22Rv1 (cell line): ENCODE results near the gene GABBR1.

ENCODE experiments used
- H3K27ac ChIP-seq: fragments of 450-650 bp; 2 replicates; pipeline ENCODE4 v1.5.1; 2017
- ZFX ChIP-seq: fragments of 450-650 bp; IDR thresholded peaks from 2 replicates; pipeline ENCODE4 v1.6.1; 2017; ENCODE audit warnings: antibody characterized with exemption, borderline replicate concordance
- TF ChIP-seq, protein P1 (sequence below): fragments of 450-650 bp; IDR thresholded peaks from 2 replicates; pipeline ENCODE4 v1.5.1; 2017; ENCODE audit warnings: mild to moderate bottlenecking

GABBR1 gene

DNA sequence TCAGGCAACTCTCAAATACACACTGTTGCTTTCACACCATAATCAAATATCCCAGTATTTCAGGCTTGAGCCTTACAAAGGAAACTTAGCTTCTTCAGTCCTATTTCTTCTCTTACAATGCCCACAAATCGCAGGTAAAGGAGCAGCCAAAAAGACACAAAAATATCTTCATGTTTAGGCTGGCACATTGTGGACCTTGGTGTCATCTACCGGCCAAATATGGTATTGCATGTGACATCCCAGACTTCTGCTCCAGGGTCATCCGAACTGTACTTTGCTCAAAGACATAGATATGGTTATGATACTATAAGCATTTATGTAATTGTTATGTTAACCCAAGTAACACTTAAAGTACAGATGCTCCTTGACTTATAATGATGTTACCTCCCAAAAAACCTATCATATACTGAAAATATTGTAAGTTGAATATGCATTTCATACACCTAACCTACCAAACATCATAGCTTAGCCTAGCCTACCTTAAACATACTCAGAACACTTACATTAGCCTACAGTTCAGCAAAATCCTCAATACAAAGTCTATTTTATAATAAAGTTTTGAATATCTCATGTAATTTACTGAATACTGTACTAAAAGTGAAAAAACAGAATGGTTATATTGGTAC lies 43.4 kb downstream of the GABBR1 start:
- TF ChIP-seq, protein P1, sequence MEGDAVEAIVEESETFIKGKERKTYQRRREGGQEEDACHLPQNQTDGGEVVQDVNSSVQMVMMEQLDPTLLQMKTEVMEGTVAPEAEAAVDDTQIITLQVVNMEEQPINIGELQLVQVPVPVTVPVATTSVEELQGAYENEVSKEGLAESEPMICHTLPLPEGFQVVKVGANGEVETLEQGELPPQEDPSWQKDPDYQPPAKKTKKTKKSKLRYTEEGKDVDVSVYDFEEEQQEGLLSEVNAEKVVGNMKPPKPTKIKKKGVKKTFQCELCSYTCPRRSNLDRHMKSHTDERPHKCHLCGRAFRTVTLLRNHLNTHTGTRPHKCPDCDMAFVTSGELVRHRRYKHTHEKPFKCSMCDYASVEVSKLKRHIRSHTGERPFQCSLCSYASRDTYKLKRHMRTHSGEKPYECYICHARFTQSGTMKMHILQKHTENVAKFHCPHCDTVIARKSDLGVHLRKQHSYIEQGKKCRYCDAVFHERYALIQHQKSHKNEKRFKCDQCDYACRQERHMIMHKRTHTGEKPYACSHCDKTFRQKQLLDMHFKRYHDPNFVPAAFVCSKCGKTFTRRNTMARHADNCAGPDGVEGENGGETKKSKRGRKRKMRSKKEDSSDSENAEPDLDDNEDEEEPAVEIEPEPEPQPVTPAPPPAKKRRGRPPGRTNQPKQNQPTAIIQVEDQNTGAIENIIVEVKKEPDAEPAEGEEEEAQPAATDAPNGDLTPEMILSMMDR = peak; percentile 91
- TF ChIP-seq ZFX = no peak
- H3K27ac ChIP-seq = no peak overlapping the region

DNA sequence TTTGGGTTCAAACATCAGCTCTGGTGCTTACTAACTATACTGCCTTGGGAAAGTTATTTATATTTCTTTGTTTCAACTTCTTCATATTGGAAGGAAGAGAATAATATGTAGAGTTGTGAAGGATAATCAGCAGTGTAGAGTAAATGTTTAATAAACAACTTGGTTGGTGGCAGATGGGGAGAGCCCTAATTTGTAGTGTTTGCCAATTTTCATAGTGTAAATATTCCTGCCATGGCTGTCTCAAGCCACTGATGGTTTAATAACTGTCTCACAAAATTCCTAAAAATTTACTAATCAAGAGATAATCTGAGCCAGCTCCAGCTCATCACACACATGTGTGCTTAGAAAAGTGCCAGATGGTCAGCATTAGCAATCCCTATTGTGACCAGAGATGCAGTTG lies 48.2 kb downstream of the GABBR1 start, which contains the start of gene OR2H2:
Gene OR2H2, plus strand, starts transcription at position 301 of the 400 bp plus-strand sequence. CDS start 2,824 bp downstream, outside the sequence.
- TF ChIP-seq, protein P1 = no peak
- no peak for TF ChIP-seq ZFX
- no peak within 1 kb of the TSS for H3K27ac ChIP-seq

DNA sequence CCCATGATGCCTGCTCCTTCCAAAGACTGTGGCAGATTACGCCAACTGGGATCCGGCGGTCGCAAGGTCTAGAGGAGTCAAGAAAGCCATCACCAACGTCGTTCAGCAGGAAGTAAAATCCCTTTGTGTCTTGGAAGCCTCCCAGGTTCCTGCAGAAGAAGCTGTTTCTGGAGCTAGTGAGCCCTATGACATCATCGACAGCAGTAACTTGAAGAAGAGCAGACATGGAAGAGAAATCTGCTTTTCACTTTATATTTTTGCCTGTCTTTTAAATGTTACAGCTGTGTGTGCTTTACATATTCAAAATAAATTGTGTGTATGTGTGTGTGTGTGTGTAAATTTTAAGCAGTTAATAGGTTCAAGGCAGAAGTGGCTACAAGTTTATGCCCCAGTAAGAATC lies 55.4 kb downstream of the GABBR1 start:
- TF ChIP-seq ZFX = no peak
- TF ChIP-seq, protein P1 = no peak
- no peak overlapping the region for H3K27ac ChIP-seq

DNA sequence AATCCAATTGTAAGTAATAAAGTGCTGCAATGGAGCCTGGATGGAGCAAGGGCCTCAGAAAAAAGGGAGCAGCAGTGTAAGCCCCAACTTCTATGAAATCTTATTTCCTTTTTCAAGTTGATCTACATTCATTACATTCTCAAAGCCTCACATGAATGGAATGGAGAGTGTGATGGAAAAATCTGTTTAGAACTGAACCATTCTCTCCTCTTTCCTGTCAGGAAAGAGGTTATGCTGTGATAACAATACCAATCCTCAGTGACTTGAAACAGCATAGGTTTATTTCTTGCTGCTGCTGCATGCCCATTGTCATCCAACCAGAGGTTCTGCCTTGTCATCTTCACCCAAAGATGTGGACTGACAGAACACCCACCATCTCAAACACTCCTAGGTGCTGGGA lies 56.9 kb downstream of the GABBR1 start:
- no peak for TF ChIP-seq ZFX

DNA sequence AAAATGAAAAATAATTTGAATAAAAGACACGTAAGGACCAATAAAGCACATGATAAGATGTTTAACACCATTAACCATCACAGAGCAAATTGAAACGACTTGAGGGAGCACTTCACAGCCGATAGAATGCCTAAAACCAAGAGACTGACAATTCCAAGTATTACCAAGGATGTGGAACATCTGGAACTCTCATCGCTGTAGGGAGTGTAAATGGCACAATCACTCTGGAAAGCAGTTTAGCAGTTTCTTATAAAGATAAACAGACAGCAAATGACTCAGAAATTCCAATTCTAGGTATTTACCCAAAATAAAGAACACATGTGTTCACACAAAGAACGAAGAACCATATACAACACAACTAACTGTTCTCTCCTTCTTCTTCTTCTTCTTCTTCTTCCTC lies 65.0 kb downstream of the GABBR1 start:
- no peak for TF ChIP-seq ZFX
- TF ChIP-seq, protein P1 = no peak
- H3K27ac ChIP-seq = no peak overlapping the region

More for the DNA sequence above, 56.9 kb downstream of the GABBR1 start:
- no peak overlapping the region for H3K27ac ChIP-seq

DNA sequence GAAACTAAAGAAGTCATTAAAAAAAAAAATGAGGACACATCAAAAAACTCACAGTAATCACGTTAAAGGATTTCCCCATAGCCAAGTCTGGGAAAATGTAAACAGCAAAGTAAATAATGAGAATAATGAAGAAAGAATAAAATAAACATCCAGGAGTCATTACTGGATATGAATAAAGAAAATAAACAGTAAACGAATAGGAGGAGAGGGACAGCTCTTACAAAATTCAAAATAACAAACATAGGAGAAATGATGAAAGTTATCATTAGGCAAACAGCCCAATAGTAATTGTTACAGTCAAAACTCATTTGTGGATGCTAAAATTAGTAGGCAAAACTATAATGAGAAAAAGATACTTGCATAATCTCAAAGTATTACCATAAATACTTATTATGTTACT lies 65.4 kb downstream of the GABBR1 start:
- TF ChIP-seq, protein P1 = no peak
- no peak for TF ChIP-seq ZFX
- no peak overlapping the region for H3K27ac ChIP-seq

DNA sequence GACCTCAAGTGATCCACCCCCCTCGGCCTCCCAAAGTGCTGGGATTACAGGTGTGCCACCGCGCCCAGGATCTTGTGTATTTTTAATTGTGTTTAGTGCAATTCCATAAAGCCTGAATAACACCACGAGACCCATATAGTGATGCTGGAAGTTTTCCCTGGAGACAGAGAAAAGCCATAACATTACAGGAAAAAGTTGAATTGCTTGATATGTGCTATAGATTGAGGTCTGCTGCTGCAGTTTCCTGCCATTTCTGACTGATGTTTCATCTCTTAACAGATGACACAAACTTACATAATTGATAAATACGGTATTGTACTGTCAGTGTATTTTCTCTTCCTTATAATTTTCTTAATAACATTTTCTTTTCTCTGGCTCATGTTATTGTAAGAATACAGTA lies 66.1 kb downstream of the GABBR1 start:
- TF ChIP-seq, protein P1 = no peak
- TF ChIP-seq ZFX = no peak

DNA sequence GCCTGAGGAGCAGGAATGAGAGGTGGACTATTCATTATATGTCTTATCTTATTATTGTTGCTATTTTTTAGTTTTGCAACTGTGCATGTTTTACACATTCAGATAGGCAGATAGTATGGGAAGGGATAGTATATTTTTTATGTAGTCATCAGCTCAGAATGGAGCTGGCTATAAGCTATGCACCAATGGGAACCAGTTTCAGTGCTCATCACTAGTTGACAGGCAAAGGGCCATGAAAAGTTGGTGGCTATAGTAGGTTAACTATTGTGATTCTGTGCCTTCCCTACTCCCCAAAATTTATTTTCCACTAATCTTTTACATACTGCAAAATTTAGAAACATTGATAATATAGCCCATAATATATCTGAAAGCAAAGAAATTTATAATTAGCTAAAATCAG lies 68.1 kb downstream of the GABBR1 start:
- TF ChIP-seq ZFX = no peak
- TF ChIP-seq, protein P1 = no peak
- H3K27ac ChIP-seq = no peak overlapping the region

More for the DNA sequence above, 66.1 kb downstream of the GABBR1 start:
- no peak overlapping the region for H3K27ac ChIP-seq
